ENCODE data around the gene CTNND2. TPM values are rescaled to one million over a fixed set of nuclear protein-coding genes. Genes with fewer than 3 reads are reported as not detected.
"Not testable (repeated sequence)": the region's sequence is repeated elsewhere in the genome, so short reads cannot be mapped to it uniquely, and the experiment has no call there.

The CTNND2 gene
- total RNA-seq, 1 experiment from 2014 or later, result 7.0 TPM

DNA sequence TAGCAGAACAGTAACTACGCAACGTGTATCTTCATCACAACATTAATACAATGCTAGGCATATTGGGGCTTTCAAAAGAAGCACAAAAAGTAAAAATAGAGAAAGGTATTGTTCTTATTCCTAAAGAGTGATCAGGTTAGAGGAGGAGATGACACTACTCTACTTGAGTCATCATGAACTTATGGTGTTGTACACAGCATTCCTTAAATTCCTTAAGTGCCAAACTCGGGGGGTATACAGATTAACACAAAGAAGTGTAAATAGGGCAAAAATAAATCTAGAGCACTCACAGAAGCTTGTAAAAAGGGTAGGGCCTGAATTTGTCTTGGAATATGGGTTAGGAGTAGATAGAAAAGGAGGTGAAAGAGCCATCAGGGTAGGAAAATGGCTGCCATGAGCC is 835.2 kb downstream of the CTNND2 start:
- Histone ChIP-seq H2AFZ (ENCODE audit: low read length) (no peak overlapping the region), H2BK15ac (ENCODE audit: low read depth, low read length) (no peak overlapping the region), H4K5ac (ENCODE audit: insufficient read length, low read depth, low read length) (no peak overlapping the region), H3K23me2 (ENCODE audit: insufficient read length, low read depth, low read length, poor library complexity, severe bottlenecking) (no peaks in the 10 kb centered on the region), H3K27ac (ENCODE audit: insufficient read length, low read depth, low read length) (no peak overlapping the region), H3K56ac (ENCODE audit: insufficient read length, low read depth, low read length) (no peak overlapping the region), H3K23ac (ENCODE audit: insufficient read length, low read depth, low read length) (no peak overlapping the region), H3K18ac (ENCODE audit: insufficient read length, low read depth, low read length) (no peak overlapping the region), H2BK20ac (ENCODE audit: low read depth, low read length, poor library complexity, severe bottlenecking) (no peak overlapping the region), H3K9ac (ENCODE audit: extremely low read depth, insufficient read length, low read length) (no peak overlapping the region), H3K79me1 (ENCODE audit: insufficient read depth, low read depth, low read length, poor library complexity, severe bottlenecking) (no peaks in the 10 kb centered on the region), H2BK12ac (ENCODE audit: insufficient read length, low read depth, low read length) (no peak overlapping the region), H3K4me2 (ENCODE audit: insufficient read depth, insufficient read length, low read length) (no peak overlapping the region), H3K4ac (ENCODE audit: low read depth, low read length) (no peak overlapping the region), H3T11ph (ENCODE audit: low read length) (no peak overlapping the region), H4K8ac (replicated peaks; ENCODE audit: insufficient read length, low read depth, low read length) (no peak overlapping the region), H2BK5ac (ENCODE audit: insufficient read length, low read length) (no peak overlapping the region), H3K4me1 (ENCODE audit: insufficient read depth, low read length) (no peaks in the 10 kb centered on the region; the same call in 1 of the 2 replicates), H2AK5ac (ENCODE audit: insufficient read length, low read length) (no peak overlapping the region), H4K20me1 (ENCODE audit: control insufficient read depth, insufficient read depth, insufficient read length) (no peaks in the 10 kb centered on the region), H3K79me2 (ENCODE audit: insufficient read depth, low read length) (no peaks in the 10 kb centered on the region), H4K91ac (ENCODE audit: insufficient read length, low read depth, low read length) (no peak overlapping the region), H3K14ac (ENCODE audit: insufficient read depth, low read length) (no peak overlapping the region), H2BK120ac (ENCODE audit: low read depth, low read length, poor library complexity, severe bottlenecking) (no peak overlapping the region), H3K9me3 (ENCODE audit: control insufficient read depth, low read depth, low read length) (no peaks in the 10 kb centered on the region), H3K27me3 (ENCODE audit: insufficient read depth, low read length) (no peaks in the 10 kb centered on the region)
- no peak for DNase-seq
- Mint-ChIP-seq H3K36me3 (ENCODE audit: insufficient read depth in 1 of 3, low read depth in 3 of 3) (peaks cover 0 to 11% (median 2%) of the 10 kb centered on the region in 3 experiments; a peak in 4 of 7 replicates), H3K9me3 (peaks cover 0 to 8% of the 10 kb centered on the region in 2 experiments; a peak in 4 of 5 replicates), H3K27me3 (ENCODE audit: low read depth) (peaks cover 9% of the 10 kb centered on the region), H3K4me3 (no peak overlapping the region), H3K4me1 (peaks cover 20 to 22% of the 10 kb centered on the region in 2 experiments), H3K27ac (peak overlapping the region in 1 of 3 experiments; percentile 5; a peak in 2 of 7 replicates)
- TF ChIP-seq CTCF (conservative IDR thresholded peaks at IDR 0.05), result no peak
- WGBS (ENCODE audit: extremely low coverage, insufficient read length, low lambda C conversion rate), result no CpG with 5 or more reads among the region's 3 CpGs

- not testable (repeated sequence) for H3K9me3 Mint-ChIP-seq; H3K23me2 ChIP-seq (ENCODE audit: insufficient read length, low read depth, low read length, poor library complexity, severe bottlenecking); H4K5ac ChIP-seq (ENCODE audit: insufficient read length, low read depth, low read length); H3K4me1 ChIP-seq (ENCODE audit: insufficient read depth, low read length); H2BK12ac ChIP-seq (ENCODE audit: insufficient read length, low read depth, low read length); H3K23ac ChIP-seq (ENCODE audit: insufficient read length, low read depth, low read length); H3K9me3 ChIP-seq (ENCODE audit: control insufficient read depth, low read depth, low read length); H4K91ac ChIP-seq (ENCODE audit: insufficient read length, low read depth, low read length); H2AK5ac ChIP-seq (ENCODE audit: insufficient read length, low read length); H3K27me3 Mint-ChIP-seq (ENCODE audit: low read depth); H2BK5ac ChIP-seq (ENCODE audit: insufficient read length, low read length); H3K4me3 Mint-ChIP-seq; H3K18ac ChIP-seq (ENCODE audit: insufficient read length, low read depth, low read length); H3K4me2 ChIP-seq (ENCODE audit: insufficient read depth, insufficient read length, low read length); H2BK15ac ChIP-seq (ENCODE audit: low read depth, low read length); DNase-seq; H3K27ac ChIP-seq (ENCODE audit: insufficient read length, low read depth, low read length); H3T11ph ChIP-seq (ENCODE audit: low read length); H2BK120ac ChIP-seq (ENCODE audit: low read depth, low read length, poor library complexity, severe bottlenecking); H3K56ac ChIP-seq (ENCODE audit: insufficient read length, low read depth, low read length); H3K27me3 ChIP-seq (ENCODE audit: insufficient read depth, low read length); H2AFZ ChIP-seq (ENCODE audit: low read length); H4K8ac ChIP-seq (replicated peaks; ENCODE audit: insufficient read length, low read depth, low read length); H3K4ac ChIP-seq (ENCODE audit: low read depth, low read length); H3K27ac Mint-ChIP-seq; H3K9ac ChIP-seq (ENCODE audit: extremely low read depth, insufficient read length, low read length); H4K20me1 ChIP-seq (ENCODE audit: control insufficient read depth, insufficient read depth, insufficient read length); H2BK20ac ChIP-seq (ENCODE audit: low read depth, low read length, poor library complexity, severe bottlenecking); H3K14ac ChIP-seq (ENCODE audit: insufficient read depth, low read length); H3K79me1 ChIP-seq (ENCODE audit: insufficient read depth, low read depth, low read length, poor library complexity, severe bottlenecking); H3K79me2 ChIP-seq (ENCODE audit: insufficient read depth, low read length)
- H3K4me1 Mint-ChIP-seq, result peaks cover 20 to 22% of the 10 kb centered on the region in 2 experiments
- peaks cover 0 to 11% (median 2%) of the 10 kb centered on the region in 3 experiments; a peak in 4 of 7 replicates for H3K36me3 Mint-ChIP-seq (ENCODE audit: insufficient read depth in 1 of 3, low read depth in 3 of 3)
- no CpG with 5 or more reads among the region's 1 CpG for WGBS (ENCODE audit: extremely low coverage, insufficient read length, low lambda C conversion rate)
Measured at GRCh38 chr5:11065723-11066122, 838.5 kb downstream of the CTNND2 start.
